ENCODE measurements around the gene CELF2.

GRCh38 chr10:10977978-10978377 lies 39.7 kb upstream of the CELF2 start:
- TF ChIP-seq CTCF (conservative IDR thresholded peaks at IDR 0.05; ENCODE audit: low read depth, low read length) (no peak), EZH2 (IDR thresholded peaks at IDR 0.05; ENCODE audit: borderline replicate concordance, low read depth, low read length, poor library complexity, severe bottlenecking) (no peak)
